HS-27A (cell line): ENCODE measurements around the gene CACTIN.
"Not testable (repeated sequence)": the region's sequence is repeated elsewhere in the genome, so short reads cannot be mapped to it uniquely, and the experiment has no call there.

ENCODE experiments used
- DNase-seq: peaks from one replicate; pipeline ENCODE4 v3.0.0-alpha.2; 2012; ENCODE audit warnings: low read depth, missing footprints

The CACTIN gene

GRCh38 chr19:3586707-3587346 is 39.8 kb downstream of the CACTIN start:
- DNase-seq, result no peak

- DNase-seq, result no peak
Observed at GRCh38 chr19:3586127-3586626, 40.4 kb downstream of the CACTIN start.

DNA sequence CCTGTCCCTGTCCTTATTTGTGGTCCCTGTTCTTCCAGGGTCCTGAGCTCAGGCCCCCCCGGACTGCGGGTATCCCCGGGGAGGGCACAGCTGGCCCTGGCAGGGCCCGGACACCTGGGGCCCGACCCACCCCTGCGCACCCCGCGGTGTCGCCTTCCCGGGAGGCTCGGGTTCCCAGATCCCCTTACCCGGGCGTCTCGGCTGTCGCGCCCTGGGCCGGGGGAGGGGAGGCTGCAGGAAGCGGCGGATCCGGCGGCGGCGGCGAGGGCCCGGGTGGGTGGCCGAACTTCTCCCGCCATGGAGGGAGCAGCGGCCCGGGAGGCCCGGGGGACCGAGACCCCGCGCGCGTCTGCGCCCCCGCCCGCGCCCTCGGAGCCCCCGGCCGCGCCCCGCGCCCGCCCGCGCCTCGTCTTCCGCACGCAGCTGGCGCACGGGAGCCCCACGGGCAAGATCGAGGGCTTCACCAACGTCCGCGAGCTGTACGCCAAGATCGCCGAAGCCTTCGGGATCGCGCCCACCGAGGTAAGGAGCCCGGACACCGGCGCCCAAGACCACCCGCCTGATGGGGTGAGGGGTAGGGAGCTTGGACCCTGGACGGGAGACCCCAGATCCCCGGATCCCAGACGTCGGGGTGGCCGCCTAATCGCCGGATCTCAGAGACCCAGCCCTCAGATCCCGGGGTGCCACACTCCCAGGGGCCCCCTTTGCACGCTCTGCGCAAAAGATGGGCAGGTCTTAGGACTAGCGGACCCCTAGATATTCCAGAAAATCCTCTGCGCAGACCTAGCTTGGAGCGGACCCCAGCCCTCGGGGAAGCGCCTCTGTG is 41.1 kb downstream of the CACTIN start, which contains the start of gene GIPC3:
Gene GIPC3, plus strand, starts transcription at position 178 of the 826 bp plus-strand sequence. Its CDS starts 120 bp downstream, at position 298.
- no peak for DNase-seq

DNA sequence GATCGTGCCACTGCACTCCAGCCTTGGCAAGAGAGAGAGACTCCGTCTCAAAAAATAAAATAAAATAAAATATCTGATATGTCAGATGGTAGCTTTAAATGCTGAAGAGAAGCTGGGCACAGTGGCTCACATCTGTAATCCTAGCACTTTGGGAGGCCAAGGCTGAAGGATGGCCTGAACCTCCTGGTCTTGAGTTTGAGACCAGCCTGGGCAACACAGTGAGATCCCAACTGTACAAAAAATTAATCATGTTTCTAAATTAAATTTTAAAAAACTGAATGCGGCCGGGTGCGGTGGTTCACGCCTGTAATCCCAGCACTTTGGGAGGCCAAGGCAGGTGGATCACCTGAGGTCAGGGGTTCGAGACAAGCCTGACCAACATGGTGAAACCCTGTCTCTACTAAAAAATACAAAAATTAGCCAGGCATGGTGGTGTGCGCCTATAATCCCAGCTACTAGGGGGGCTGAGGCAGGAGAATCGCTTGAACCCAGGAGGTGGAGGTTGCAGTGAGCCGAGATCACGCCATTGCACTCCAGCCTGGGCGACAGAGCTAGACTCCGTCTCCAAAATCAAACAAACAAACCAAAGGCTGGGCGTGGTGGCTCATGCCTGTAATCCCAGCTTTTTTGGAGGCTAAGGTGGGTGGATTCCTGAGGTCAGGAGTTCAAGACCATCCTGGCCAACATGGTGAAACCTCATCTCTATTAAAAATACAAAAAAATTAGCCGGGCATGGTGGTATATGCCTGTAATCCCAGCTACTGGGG is 42.4 kb downstream of the CACTIN start:
- not testable (repeated sequence) for DNase-seq

- not testable (repeated sequence) for DNase-seq
Observed at GRCh38 chr19:3581792-3582191, 44.8 kb downstream of the CACTIN start.

DNA sequence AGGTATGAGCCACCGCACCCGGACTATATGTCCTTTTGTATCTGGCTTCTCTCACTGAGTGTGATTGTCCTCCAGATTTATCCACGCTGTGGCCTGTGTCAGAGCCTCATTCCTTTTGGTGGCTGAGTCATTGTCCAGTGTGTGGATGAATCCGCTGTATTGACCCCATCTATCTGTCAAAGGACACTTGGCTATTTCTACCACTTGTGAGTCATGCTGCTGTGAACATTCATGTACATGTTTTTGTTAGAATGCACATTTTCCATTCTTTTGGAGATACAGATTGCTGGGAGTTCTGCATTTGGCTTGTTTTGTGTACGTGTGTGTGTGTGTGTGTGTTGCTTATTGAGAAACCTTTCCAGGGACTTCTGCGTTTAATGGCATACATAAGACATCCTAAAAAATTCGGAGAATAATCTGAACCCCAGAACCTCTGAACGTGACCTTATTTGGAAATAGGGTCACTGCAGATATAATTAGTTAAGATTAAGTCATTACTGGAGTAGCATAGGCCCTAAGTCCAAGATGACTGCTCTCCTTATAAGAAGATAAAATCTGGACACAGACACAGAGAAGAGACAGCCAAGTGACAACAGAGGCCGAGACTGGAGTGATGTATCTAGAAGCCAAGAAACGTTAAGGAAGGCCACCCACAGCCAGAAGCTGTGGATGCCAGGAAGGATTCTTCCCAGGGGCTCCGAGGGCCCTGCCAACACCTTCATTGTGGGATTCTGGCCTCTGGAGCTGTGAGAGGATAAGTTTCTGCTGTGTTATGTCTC is 46.2 kb downstream of the CACTIN start:
- peak; percentile 57 for DNase-seq

- no peak for DNase-seq
Observed at GRCh38 chr19:3578390-3578789, 48.2 kb downstream of the CACTIN start.

- no peak for DNase-seq
Observed at GRCh38 chr19:3577723-3578344, 48.8 kb downstream of the CACTIN start.

- DNase-seq, result no peak
Observed at GRCh38 chr19:3576696-3577443, 49.7 kb downstream of the CACTIN start.

DNA sequence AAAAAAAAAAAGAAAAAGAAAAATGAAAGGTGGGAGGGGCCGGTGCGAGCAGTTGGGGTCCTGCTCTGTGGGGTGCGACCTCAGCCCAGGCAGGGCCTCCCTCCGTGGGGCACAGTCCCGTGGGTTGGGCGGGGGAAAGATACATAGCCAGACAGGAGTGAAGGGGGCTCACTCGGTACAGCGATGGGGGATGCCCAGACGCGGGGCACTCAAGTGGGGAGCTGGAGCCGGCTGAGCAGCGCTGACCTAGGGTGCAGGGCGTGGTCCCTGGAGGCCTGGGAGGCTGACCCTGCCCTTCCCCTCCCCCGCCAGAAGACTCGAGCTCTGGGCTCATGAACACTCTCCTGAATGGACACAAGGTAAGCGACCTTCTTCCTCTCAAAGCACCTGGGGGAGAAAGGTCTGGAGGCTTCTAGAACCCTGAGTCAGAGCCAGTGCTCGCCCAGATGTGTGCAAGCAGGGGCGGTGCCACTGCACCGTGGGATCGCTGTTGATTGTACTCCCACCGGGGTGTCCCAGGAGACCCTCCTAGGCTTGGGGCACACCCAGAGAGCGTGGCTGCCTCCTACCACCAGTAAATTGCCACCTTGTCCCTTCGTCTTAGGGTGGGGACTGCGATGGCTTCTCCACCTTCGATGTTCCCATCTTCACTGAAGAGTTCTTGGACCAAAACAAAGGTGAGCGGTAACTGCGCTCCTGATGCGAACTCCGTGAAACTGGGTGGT is 50.5 kb downstream of the CACTIN start:
- no peak for DNase-seq

- DNase-seq, result no peak
Observed at GRCh38 chr19:3575260-3575741, 51.3 kb downstream of the CACTIN start.

GRCh38 chr19:3573858-3574637 is 52.5 kb downstream of the CACTIN start:
- DNase-seq, result no peak

DNA sequence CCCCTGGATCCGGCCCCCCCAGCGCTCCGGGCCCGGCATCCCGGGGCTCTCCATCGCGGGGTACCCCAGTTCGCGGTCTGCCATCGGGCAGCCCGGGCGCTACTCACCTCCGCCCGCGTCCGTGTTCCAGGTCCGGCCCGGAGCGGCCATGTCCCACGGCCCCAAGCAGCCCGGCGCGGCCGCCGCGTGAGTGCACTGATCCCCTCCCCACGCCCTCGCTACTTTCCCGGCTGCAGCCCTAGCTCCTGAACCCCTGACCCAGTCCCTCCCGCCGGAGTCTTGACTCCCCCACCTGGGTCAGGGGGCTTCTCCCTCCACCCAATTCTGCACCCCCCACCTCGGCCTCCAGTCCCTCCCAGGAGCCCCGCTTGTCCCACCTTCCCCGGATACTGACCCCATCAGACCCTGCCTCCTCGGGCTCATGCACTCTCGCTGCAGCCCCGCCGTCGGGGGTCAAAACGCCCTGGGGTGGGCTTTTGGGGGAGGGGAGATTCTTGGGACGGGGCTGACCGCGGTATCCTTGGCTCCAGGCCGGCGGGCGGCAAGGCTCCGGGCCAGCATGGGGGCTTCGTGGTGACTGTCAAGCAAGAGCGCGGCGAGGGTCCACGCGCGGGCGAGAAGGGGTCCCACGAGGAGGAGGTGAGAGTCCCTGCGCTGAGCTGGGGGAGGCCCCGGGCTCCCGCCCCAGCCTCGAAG is 53.3 kb downstream of the CACTIN start:
- no peak for DNase-seq

DNA sequence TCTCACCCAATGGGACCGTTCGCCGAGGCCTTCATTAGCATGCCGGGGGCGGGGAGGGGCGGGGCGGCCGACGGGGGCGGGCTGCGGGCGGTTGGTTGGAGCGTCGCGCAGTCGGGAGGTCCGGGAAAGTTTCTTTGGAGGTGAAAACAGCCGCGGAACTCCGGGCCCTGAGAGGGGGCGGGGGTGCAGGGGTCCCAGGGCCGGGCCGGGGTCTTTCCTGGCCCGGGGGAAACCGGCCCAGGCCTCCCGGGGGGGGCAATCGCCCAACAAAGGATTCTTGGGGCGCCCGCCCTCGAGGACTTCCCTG is 53.8 kb downstream of the CACTIN start, which contains the start of gene HMG20B:
Gene HMG20B, plus strand, starts transcription at position 90 of the 307 bp plus-strand sequence. CDS start 366 bp downstream, outside the sequence.
- DNase-seq, result no peak

- DNase-seq, result peak; percentile 90
Observed at GRCh38 chr19:3572132-3572854, 54.3 kb downstream of the CACTIN start.

DNA sequence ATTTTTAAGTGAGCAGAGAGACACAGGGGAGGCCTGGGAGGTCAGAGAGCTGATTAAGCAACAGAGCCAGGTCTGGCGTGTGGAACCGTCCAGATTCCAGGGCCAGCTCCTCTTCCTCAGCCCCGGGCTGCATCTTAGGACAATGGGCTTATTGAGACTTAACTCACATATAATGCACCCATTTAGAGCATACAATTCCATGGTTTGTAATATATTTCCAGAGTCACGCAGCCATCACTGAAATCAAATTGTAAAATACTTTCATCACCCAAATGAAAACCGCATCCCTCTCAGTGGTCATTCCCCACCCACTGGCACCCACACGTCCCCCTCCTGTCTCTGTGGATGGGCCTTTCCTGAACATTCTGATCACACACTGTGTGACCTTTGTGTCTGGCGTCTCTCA is 56.0 kb downstream of the CACTIN start:
- no peak for DNase-seq

DNA sequence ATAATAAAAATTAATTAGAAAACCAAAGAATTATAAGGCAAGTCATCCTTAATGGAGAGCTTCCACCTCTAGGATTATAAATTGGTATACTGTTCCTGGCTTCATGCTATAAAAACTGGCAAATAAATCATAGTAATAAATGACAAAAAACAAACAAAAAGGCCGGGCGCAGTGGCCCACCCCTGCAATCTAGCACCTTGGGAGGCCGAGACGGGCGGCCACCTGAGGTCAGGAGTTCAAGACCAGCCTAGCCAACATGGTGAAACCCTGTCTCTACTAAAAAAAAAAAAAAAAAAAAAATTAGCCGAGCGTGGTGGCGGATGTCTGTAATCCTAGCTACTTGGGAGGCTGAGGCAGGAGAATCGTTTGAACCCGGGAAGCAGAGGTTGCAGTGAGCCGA is 56.5 kb downstream of the CACTIN start:
- not testable (repeated sequence) for DNase-seq
